Stimulated activated CD8-positive, alpha-beta memory T cell treated with anti-CD3 and anti-CD28 coated beads, Interleukin-15, amount 100 ng/mL, for 48 hours (primary cell): ENCODE measurements around the gene WNT7A.

ENCODE experiments used
- DNase-seq, 2 donors: peaks; one replicate each; pipeline ENCODE4 v3.0.0-alpha.2; 2020; ENCODE audit warnings: low read depth in 2 of 2

Gene WNT7A

GRCh38 chr3:13771496-13771895 lies 108.4 kb downstream of the WNT7A start:
- no peak for DNase-seq

GRCh38 chr3:13770170-13771169 lies 109.4 kb downstream of the WNT7A start:
- no peak for DNase-seq

- no peak for DNase-seq
Measured at GRCh38 chr3:13769422-13769821, 110.4 kb downstream of the WNT7A start.

GRCh38 chr3:13768453-13768852 lies 111.4 kb downstream of the WNT7A start:
- DNase-seq, result no peak

- DNase-seq, result no peak
Measured at GRCh38 chr3:13767896-13768295, 112.0 kb downstream of the WNT7A start.

GRCh38 chr3:13767030-13767429 lies 112.8 kb downstream of the WNT7A start:
- no peak for DNase-seq
